H4 (cell line): ENCODE data around the gene PRDM10. TPM values are rescaled to one million over a fixed set of nuclear protein-coding genes. Genes with fewer than 3 reads are reported as not detected.

Source experiments
- total RNA-seq: library from RNA; depleted of rRNA; stranded (reverse); fragments of >200 nt; shearing (Covaris generic); gene quantifications from 2 replicates; pipeline ENCODE4 v1.2.3, GENCODE V29; 2014; rRNA removed

Gene PRDM10
- total RNA-seq, 1 experiment from 2014 or later = 4.3 TPM

Other genes with a start within 250 kb of the PRDM10 start
- not detected in 2 replicates for gene TMEM45B, start 187.0 kb downstream of the PRDM10 start, total RNA-seq
- gene NFRKB, start 107.3 kb downstream of the PRDM10 start, total RNA-seq = 15.1 and 30.7 TPM in 2 replicates
- 122 and 146 TPM in 2 replicates for gene APLP2, start 67.1 kb upstream of the PRDM10 start, total RNA-seq
- gene ST14, start 156.9 kb upstream of the PRDM10 start, total RNA-seq = 0.02 and 0.10 TPM in 2 replicates